Activated T-helper 1 cell treated with anti-CD3 and anti-CD28 coated beads, Interleukin-2, amount 50 U/mL, for 16 hours (primary cell): Measurements from ENCODE around the gene TFB2M.
A peak's percentile ranks its signal among the peaks of the same experiment; 100 is the strongest.
"Not testable (repeated sequence)": the region's sequence is repeated elsewhere in the genome, so short reads cannot be mapped to it uniquely, and the experiment has no call there.

ENCODE experiments used
- DNase-seq, 2 donors: peaks; one replicate each; pipeline ENCODE4 v3.0.0-alpha.2; 2020; ENCODE audit warnings: low read depth in 1 of 2, low spot score in 1 of 2

The TFB2M gene

DNA sequence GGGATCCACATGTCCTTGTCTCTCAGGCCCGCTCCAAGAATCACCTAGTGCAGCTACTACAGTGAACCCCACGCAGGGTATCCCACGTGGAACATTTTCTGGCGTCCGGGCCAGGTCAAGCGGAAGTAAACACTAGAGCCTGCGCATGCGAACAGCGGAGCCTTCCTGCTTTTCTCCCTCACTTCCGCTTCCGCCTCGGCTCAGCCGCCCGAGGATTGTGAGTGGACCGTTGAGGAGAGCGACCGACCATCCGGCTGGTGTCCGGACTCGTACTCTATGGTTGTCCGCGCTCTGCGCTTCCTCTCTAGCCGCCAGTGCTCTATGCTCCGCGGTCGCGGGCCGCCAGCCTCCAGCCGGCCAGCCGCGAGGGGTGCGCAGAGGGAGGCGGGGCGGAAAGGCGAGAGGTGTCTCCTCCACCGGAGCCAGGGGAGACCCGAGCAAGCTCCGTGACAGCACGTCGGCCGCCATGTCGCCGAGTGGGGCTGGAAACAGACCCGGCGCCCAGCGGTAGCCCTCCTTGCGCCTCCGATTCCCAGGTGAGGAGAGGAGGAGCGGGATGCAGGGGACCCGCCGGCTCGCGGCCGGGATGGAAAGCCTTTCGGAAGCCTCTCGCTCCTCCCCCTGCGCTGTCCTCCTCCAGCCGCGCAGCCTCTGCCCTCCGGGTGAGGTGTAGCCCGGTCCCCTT, at the start of gene TFB2M, which contains the start of gene CNST:
TFB2M (minus strand) TSS at position 134 of the 685 bp plus-strand sequence; CDS start at position 11, 123 bp downstream.
CNST (plus strand) TSS at position 329 of the 685 bp plus-strand sequence. CDS start 25,107 bp downstream, outside the sequence.
- peak; percentile 80 to 87 for DNase-seq

DNA sequence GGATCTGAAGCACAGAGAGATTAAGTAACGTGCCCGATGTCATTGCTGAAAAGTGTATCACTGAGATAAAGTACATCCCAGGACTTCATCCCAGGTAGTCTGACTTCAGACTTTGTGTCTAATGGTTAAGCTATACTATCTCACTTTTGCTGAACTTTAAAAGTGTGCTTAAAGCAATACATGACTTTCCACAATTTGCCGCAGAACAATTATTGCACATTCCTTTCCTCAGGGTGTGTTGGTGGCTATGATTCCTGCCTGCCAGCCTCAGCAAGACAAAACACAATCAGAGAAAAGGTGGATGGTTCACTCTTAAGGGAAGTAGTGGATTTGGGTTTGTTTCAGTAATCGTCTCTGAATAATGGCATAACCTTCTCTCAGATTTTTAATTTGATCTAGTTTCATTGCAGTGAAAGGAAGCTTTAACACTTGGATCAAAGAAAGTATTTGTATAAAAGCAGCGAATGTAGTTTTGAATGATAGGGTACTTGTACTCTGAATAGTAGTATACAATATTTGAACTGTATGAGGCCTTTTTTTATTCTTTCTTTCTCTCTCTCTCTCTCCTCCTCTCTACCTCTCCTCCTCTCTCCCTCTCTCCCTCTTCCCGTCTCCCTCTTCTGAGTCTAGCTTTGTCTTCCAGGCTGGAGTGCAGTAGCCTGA, 47.2 kb upstream of the TFB2M start:
- no peak for DNase-seq

DNA sequence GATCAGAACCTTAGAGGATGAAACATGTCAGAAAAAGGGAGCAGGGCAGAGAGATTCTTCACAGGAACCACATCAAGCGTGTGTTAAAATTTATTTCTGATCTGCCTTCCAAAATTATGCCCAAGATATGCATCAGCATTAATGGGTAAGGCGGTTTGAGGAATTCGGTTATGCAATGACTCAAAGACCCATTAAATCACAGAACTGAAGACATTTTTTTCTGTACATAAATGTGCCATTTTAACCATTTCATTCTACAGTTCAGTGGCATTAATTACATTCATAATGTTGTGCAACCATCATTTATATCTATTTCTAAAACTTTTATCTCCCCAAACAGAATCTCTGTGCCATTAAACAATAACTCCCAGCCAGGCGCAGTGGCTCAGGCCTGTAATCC, 43.6 kb upstream of the TFB2M start:
- no peak for DNase-seq

DNA sequence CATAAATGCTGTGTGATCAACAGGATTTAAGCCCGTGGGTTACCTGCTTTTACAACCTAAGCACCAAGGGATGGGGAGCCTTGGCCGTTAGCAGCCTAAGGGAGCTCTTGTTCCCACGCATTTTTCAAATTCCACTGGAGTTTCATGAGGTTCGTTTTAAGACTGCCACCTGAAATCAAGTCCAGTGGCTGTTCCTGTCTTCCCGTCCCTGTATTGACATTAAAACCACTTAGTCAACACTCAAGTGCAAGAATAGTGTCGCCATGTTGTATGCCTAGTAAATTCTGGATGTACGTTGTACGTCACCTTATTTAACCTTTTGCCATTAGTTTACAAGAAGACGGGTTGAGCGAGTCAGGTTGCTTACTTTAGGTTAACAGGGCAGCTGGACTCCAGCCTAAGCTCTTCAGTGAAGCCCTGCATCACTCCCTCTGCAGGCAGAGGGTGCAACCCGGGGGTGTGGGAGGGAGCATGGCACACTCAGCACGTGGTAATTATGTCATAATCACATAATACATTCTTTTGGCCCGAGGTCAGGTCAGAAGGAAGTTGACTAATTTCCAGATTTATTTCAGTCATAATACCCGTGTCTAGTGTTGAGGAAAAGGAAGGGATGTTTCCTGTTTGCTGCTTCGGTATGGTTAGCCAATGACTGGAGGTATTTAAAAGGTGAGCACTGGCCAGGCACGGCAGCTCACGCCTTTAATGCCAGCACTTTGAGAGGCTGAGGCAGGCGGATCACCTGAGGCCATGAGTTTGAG, 42.7 kb upstream of the TFB2M start:
- no peak for DNase-seq

DNA sequence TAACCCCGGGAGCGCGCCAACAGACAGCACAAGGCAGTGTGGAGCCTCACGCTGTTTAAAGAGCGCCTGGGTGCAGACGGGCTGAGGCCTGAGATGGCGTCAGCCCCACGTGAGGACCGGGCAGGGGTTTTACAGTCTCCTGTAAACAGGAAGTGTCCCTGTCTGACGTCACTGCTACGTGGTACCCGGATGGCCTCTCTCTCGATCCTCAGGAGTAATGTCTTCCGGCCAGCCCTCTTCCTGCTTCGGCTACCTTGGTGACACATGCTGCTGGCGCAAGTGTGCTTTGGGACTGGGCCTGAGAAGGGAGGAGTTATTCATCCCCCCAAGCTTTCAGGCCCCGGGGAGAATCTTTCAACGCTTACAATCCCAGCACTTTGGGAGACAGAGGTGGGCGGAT, 41.4 kb upstream of the TFB2M start:
- DNase-seq = no peak

DNA sequence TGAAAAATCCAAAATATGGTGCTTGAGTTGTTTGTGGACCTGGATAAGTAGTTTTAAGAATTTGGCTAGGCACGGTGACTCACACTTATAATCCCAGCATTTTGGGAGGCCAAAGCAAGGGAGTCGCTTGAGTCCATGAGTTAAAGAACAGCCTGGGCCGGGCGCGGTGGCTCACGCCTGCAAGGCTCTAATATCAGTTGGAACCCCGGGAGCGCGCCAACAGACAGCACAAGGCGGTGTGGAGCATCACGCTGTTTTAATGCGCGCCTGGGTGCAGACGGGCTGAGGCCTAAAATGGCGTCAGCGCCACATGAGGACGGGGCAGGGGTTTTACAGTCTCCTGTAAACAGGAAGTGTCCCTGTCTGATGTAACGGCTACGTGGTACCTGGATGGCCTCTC, 39.2 kb upstream of the TFB2M start:
- DNase-seq = not testable (repeated sequence)

- no peak for DNase-seq
Observed at GRCh38 chr1:246602194-246602593, 36.1 kb upstream of the TFB2M start.

DNA sequence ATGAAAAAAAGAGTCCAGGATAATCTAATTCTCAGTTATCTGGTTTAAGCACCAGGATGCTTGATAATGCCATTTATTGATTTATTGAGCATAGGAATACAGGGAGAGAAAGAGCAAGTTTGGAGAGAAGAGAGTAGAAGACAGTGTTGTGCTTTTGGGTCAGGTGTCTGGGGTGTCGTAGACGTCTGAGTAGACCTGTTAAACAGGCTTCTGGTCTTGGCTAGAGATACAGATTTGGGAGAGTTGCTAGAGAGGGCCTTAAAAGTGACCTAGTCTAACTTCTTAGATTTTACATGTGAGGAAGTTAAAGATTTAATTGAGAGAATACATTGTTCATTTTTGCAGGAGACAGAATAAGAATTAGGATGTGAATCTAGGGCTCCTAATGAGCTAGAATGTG, 34.5 kb upstream of the TFB2M start:
- DNase-seq = no peak

DNA sequence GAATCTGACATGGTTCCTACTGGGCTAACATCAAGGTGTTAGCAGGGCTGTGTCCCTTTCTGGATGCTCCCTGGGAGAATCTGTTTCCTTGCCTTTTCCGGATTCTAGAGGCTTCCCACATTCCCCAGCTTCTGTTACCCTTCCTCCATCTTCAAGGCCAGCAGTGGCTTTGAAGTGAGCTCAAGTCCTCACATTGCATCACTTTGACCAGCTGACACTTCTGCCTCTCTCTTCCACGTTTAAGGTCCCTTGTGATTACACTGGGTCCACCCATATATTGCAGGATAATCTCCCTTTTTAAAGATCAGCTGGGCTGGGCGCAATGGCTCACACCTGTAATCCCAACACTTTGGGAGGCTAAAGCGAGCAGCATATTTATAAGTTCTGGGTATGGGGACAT, 33.3 kb upstream of the TFB2M start:
- no peak for DNase-seq

- no peak for DNase-seq
Observed at GRCh38 chr1:246597971-246598370, 31.9 kb upstream of the TFB2M start.

GRCh38 chr1:246597340-246597739, 31.3 kb upstream of the TFB2M start:
- DNase-seq = no peak

DNA sequence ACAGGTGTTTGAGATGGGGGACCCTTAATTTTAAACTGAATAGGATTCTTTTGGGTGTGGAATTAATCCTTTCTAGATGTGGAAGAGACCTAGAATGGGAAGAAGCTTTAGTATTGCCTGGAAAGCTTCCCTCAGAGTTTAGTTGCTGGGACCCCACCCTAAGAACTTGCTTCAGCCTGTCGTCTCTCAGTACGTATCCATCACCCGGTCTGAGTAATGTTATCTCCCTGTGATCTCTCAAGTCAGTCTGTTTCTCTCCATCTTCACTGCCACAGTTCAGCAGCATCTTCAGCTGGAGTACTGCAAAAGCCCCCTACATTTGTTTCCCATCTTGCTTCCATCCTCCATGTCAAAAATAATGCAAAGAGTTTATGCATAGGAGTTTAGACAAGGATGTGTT, 29.1 kb upstream of the TFB2M start:
- DNase-seq = no peak

- no peak for DNase-seq
Observed at GRCh38 chr1:246592695-246593094, 26.6 kb upstream of the TFB2M start.

- no peak for DNase-seq
Observed at GRCh38 chr1:246591958-246592357, 25.9 kb upstream of the TFB2M start.

DNA sequence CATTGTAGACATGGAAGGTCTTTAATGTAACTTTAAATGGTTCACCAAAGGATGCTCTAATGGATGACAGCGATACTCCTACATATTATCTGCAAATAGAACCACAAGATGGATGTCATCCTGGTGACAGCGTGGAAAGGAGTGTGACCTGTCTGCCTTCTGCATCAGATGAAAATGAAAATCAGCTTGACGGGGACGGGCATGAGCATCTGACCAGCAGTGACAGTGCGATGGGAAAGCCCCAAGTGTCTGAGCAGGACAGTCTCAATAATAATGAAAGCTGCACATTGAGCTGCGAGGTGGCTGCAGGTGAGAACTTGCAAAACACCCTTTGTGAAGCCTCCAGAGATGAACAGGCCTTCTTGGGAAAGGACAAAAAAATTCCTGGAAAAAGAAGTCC, 25.4 kb upstream of the TFB2M start:
- DNase-seq = no peak

DNA sequence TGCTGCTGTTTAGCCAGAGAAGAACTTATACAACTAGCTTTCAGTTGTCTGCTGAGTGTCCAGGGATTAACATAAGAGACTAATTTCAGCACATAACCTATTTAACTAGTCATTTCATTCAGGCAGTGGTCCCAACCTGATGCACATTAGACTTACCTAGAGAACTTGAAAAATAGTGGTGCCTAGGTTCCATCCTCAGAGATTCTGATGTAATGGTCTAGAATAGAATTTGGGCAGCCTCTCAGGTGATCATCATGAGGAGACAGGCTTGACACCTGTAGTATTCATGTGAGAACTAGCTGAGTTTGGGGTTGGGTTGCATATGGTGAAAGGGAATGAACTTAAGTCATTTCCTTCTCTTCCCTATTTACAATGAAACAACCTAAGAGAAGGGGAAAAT, 25.0 kb upstream of the TFB2M start:
- DNase-seq = no peak

- not testable (repeated sequence) for DNase-seq
Observed at GRCh38 chr1:246589919-246590318, 23.9 kb upstream of the TFB2M start.

DNA sequence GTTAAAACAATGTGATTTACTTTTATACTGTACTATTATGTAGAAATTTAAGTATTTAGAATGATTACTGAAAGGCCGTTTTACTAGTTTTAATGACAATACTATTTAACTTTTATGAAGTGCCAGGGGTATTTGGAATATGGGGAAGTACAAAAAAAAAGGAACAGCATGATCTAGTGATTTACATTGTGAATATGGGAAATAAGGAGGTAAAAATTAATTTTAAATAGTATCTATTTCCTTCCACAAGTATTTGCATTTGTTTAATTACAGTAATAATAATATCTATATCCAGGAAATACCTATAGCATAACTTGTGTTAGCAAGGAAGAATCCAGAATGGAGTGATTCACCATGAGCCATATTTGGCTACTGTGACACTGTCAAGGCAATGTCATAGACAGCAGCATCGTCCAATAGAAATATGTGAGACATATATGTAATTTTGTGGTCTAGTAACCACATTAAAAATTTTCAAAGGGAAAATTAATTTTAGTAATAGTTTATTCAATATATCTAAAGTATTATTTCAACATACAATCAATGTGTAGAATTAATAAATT, 22.2 kb upstream of the TFB2M start:
- DNase-seq = no peak

DNA sequence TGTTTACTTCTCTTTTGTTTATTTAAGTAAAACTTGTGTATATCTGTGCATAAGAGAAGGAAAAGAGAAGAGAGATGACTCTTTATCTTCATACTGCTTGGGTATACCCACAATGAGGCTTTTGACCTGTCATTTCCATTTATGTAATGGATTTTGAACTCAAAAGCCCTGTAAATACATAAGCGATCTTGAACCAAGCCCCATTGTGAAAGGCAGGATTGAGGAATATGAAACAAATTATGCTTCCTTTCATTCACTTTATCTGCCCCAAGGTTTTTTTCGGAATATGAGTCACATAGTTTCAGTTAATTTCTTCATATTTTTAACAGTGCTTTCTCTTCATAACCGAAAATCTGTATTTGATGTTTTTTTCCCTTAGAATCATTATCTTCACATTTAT, 21.5 kb upstream of the TFB2M start:
- DNase-seq = no peak

GRCh38 chr1:246587032-246587431, 21.0 kb upstream of the TFB2M start:
- DNase-seq = no peak

DNA sequence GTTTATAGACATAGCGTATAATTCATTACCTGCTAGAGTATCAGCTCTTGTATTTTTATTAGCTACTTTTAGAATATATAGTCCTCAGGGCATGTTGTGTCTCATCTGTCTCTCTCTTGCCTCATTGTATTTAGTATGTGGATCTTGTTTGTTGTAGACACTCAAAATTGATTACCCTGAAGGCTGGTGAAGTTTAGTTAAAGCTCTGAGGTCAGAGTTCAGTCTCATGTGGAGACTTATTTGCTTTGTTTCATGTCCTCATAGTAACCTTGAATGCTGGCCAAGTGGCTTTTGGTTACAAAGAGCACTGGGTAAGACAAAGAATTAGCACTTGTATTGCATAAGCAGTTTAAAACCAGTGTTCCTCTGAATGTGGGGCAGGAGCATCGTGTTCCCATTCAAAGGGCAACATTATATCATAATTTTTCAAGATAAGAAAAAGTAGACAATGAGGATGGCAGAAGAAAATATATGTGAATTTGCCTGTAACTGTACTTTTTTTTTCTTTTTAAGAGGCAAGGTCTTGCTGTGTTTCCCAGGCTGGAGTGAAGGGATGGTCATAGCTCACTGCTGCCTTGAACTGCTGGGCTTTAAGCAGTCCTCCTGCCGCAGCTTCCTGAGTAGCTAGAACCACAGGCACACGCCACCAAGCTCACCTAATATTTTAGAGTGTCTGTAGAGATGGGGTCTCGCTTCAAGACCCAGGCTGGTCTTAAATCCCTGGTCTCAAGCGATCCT, 17.6 kb upstream of the TFB2M start:
- no peak for DNase-seq
